HEK293 (cell line): Measurements from ENCODE around the gene SPATA31C2.

Source experiments
- CTCF ChIA-PET: fragments of 350-600 bp; formaldehyde crosslinking; extraction: SDS; loops from one replicate; lab custom pipeline; 2021; ENCODE audit warnings: antibody characterized with exemption; lab: Yijun Ruan, JAX
- POLR2A ChIA-PET: fragments of 300-600 bp; formaldehyde crosslinking; extraction: SDS; loops from one replicate; lab custom pipeline; 2020; ENCODE audit warnings: antibody characterized with exemption, inconsistent platforms; lab: Yijun Ruan, JAX
- H3K27ac ChIP-seq: fragments of 200-500 bp; sonication (Bioruptor generic); 2 replicates; pipeline ENCODE4 v1.5.1; 2014; ENCODE audit warnings: low read depth, low read length, control low read depth, inconsistent platforms; ENCODE audit errors: extremely low read depth
- H3K36me3 ChIP-seq, 2 experiments: fragments of 200-500 bp in 1 of 2; sonication (Bioruptor generic) in 1 of 2; 1 replicate in 1 of 2; 2 replicates in 1 of 2; pipeline ENCODE4 v1.5.1; 2014 to 2017; ENCODE audit warnings: inconsistent platforms in 2 of 2, low read length in 2 of 2; ENCODE audit not compliant: control insufficient read depth in 2 of 2, insufficient read depth in 1 of 2
- H3K4me1 ChIP-seq: fragments of 200-500 bp; sonication (Bioruptor generic); 2 replicates; pipeline ENCODE4 v1.5.1; 2014; ENCODE audit warnings: mild to moderate bottlenecking, low read length, inconsistent platforms; ENCODE audit not compliant: control insufficient read depth, insufficient read depth
- H3K4me3 ChIP-seq: 2 replicates; pipeline ENCODE4 v1.5.1; 2011; ENCODE audit warnings: low read depth, mild to moderate bottlenecking, control low read depth, low read length, moderate library complexity
- H3K9me3 ChIP-seq: fragments of 200-500 bp; sonication (Bioruptor generic); 2 replicates; pipeline ENCODE4 v1.5.1; 2014; ENCODE audit warnings: low read depth, low read length, inconsistent platforms; ENCODE audit not compliant: control insufficient read depth, insufficient read depth
- EGR2 ChIP-seq: fragments of 450-650 bp; formaldehyde crosslinking; IDR thresholded peaks from 2 replicates; pipeline ENCODE4 v1.5.1; 2016; ENCODE audit warnings: low read depth, missing biosample characterization, missing genetic modification characterization
- GFI1B ChIP-seq: fragments of 450-650 bp; formaldehyde crosslinking; IDR thresholded peaks from 2 replicates; pipeline ENCODE4 v1.5.1; 2016; ENCODE audit warnings: missing biosample characterization, missing genetic modification characterization
- ZBTB17 ChIP-seq: fragments of 450-650 bp; formaldehyde crosslinking; IDR thresholded peaks from 2 replicates; pipeline ENCODE4 v1.5.1; 2016; ENCODE audit warnings: missing biosample characterization, missing genetic modification characterization
- ZEB2 ChIP-seq: fragments of 450-650 bp; formaldehyde crosslinking; IDR thresholded peaks from 2 replicates; pipeline ENCODE4 v1.5.1; 2016; ENCODE audit warnings: missing biosample characterization, missing genetic modification characterization
- ZNF121 ChIP-seq: fragments of 450-650 bp; formaldehyde crosslinking; IDR thresholded peaks from 2 replicates; pipeline ENCODE4 v1.5.1; 2016; ENCODE audit warnings: missing biosample characterization, missing genetic modification characterization
- ZNF140 ChIP-seq: fragments of 450-650 bp; formaldehyde crosslinking; IDR thresholded peaks from 2 replicates; pipeline ENCODE4 v1.5.1; 2016; ENCODE audit warnings: missing biosample characterization, missing genetic modification characterization
- ZNF157 ChIP-seq: fragments of 450-650 bp; formaldehyde crosslinking; IDR thresholded peaks from 2 replicates; pipeline ENCODE4 v1.5.1; 2016; ENCODE audit warnings: missing biosample characterization, missing genetic modification characterization
- ZNF16 ChIP-seq: fragments of 450-650 bp; formaldehyde crosslinking; IDR thresholded peaks from 2 replicates; pipeline ENCODE4 v1.5.1; 2016; ENCODE audit warnings: low read depth, missing biosample characterization, missing genetic modification characterization
- ZNF23 ChIP-seq: fragments of 450-650 bp; formaldehyde crosslinking; IDR thresholded peaks from 2 replicates; pipeline ENCODE4 v1.5.1; 2016; ENCODE audit warnings: missing biosample characterization, missing genetic modification characterization, borderline replicate concordance
- ZNF311 ChIP-seq: fragments of 450-650 bp; formaldehyde crosslinking; IDR thresholded peaks from 2 replicates; pipeline ENCODE4 v1.5.1; 2017; ENCODE audit warnings: missing biosample characterization, missing genetic modification characterization, borderline replicate concordance
- ZNF391 ChIP-seq: fragments of 450-650 bp; formaldehyde crosslinking; IDR thresholded peaks from 2 replicates; pipeline ENCODE4 v1.5.1; 2016; ENCODE audit warnings: low read depth, missing biosample characterization, missing genetic modification characterization, borderline replicate concordance
- ZNF521 ChIP-seq: fragments of 450-650 bp; formaldehyde crosslinking; IDR thresholded peaks from 2 replicates; pipeline ENCODE4 v1.5.1; 2017; ENCODE audit warnings: missing biosample characterization, mild to moderate bottlenecking, missing genetic modification characterization
- ZNF549 ChIP-seq: fragments of 450-650 bp; IDR thresholded peaks from 2 replicates; pipeline ENCODE4 v1.5.1; 2018; ENCODE audit warnings: missing biosample characterization, missing genetic modification characterization, mild to moderate bottlenecking, inconsistent platforms, moderate library complexity
- ZNF585B ChIP-seq: fragments of 450-650 bp; formaldehyde crosslinking; IDR thresholded peaks from 2 replicates; pipeline ENCODE4 v1.5.1; 2016; ENCODE audit warnings: missing biosample characterization, missing genetic modification characterization
- ZNF654 ChIP-seq: fragments of 450-650 bp; formaldehyde crosslinking; IDR thresholded peaks from 2 replicates; pipeline ENCODE4 v1.5.1; 2016; ENCODE audit warnings: low read depth, missing biosample characterization, missing genetic modification characterization
- ZNF660 ChIP-seq: fragments of 450-650 bp; IDR thresholded peaks from 2 replicates; pipeline ENCODE4 v1.5.1; 2018; ENCODE audit warnings: missing biosample characterization, mild to moderate bottlenecking, missing genetic modification characterization
- ZNF664 ChIP-seq: fragments of 450-650 bp; formaldehyde crosslinking; IDR thresholded peaks from 2 replicates; pipeline ENCODE4 v1.5.1; 2016; ENCODE audit warnings: missing biosample characterization, missing genetic modification characterization
- ZNF677 ChIP-seq: fragments of 450-650 bp; IDR thresholded peaks from 2 replicates; pipeline ENCODE4 v1.5.0; 2018; ENCODE audit warnings: missing biosample characterization, mild to moderate bottlenecking, missing genetic modification characterization, moderate library complexity
- ZNF76 ChIP-seq: fragments of 450-650 bp; formaldehyde crosslinking; IDR thresholded peaks from 2 replicates; pipeline ENCODE4; 2016; ENCODE audit warnings: low read depth, missing biosample characterization, missing genetic modification characterization, borderline replicate concordance
- ZNF777 ChIP-seq: fragments of 450-650 bp; formaldehyde crosslinking; IDR thresholded peaks from 2 replicates; pipeline ENCODE4 v1.5.1; 2017; ENCODE audit warnings: missing biosample characterization, missing genetic modification characterization, borderline replicate concordance
- ZNF792 ChIP-seq: fragments of 450-650 bp; formaldehyde crosslinking; IDR thresholded peaks from 2 replicates; pipeline ENCODE4 v1.5.1; 2016; ENCODE audit warnings: missing biosample characterization, missing genetic modification characterization
- ZSCAN30 ChIP-seq: fragments of 450-650 bp; IDR thresholded peaks from 2 replicates; pipeline ENCODE4 v1.5.1; 2018; ENCODE audit warnings: missing biosample characterization, mild to moderate bottlenecking, missing genetic modification characterization, moderate library complexity
- TF ChIP-seq, protein P1 (sequence below): fragments of 450-650 bp; formaldehyde crosslinking; optimal IDR thresholded peaks from 2 replicates; pipeline ENCODE3; 2016; ENCODE audit warnings: missing biosample characterization, mild to moderate bottlenecking, missing genetic modification characterization
- TF ChIP-seq, protein P2 (sequence below): fragments of 450-650 bp; formaldehyde crosslinking; IDR thresholded peaks from 2 replicates; pipeline ENCODE4 v1.5.1; 2016; ENCODE audit warnings: missing biosample characterization, missing genetic modification characterization
- TF ChIP-seq, protein P3 (sequence below): fragments of 450-650 bp; formaldehyde crosslinking; IDR thresholded peaks from 2 replicates; pipeline ENCODE4 v1.5.1; 2016; ENCODE audit warnings: missing biosample characterization, missing genetic modification characterization, low read depth
- TF ChIP-seq, protein P4 (sequence below): fragments of 450-650 bp; formaldehyde crosslinking; IDR thresholded peaks from 2 replicates; pipeline ENCODE4 v1.5.1; 2016; ENCODE audit warnings: missing biosample characterization, missing genetic modification characterization
- TF ChIP-seq, protein P5 (sequence below): fragments of 450-650 bp; formaldehyde crosslinking; IDR thresholded peaks from 2 replicates; pipeline ENCODE4 v1.5.1; 2016; ENCODE audit warnings: missing biosample characterization, missing genetic modification characterization

SPATA31C2 gene

DNA sequence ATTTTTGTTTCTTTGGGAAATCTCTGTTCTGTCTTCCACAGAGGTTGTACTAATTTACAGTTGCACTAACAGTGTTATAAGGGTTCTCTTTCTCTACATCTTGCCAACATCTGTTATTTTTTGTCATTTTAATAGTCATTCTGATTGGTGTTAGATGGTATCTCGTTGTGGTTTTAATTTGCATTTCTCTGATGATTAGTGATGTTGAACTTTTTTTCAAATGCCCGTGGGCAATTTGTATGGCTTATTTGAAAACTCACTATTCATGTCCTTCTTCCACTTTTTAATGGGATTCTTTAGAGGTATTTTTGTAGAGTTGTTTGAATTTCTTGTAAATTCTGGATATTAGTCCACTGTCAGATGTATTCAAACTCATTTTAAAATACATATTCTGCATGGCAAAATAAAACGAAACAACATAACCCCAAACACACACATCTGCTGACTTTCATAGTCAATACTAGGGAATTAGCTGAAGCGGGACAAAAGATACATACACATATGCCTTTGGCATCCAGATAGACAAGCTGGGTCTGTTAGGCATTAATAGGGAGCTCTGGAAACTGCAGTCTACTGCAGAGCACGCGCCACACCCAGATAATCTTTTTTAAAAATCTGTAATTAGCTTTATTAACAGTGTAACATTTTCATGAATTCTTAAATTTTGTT lies 5.8 kb upstream of the SPATA31C2 start:
- Histone ChIP-seq H3K27ac (no peak overlapping the region), H3K36me3 (no peaks in the 10 kb centered on the region), H3K4me1 (no peaks in the 10 kb centered on the region)
- TF ChIP-seq, protein P1, sequence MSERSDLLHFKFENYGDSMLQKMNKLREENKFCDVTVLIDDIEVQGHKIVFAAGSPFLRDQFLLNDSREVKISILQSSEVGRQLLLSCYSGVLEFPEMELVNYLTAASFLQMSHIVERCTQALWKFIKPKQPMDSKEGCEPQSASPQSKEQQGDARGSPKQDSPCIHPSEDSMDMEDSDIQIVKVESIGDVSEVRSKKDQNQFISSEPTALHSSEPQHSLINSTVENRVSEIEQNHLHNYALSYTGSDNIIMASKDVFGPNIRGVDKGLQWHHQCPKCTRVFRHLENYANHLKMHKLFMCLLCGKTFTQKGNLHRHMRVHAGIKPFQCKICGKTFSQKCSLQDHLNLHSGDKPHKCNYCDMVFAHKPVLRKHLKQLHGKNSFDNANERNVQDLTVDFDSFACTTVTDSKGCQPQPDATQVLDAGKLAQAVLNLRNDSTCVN (tag by site-specific recombination), result no peak
- TF ChIP-seq ZNF157 (no peak), ZSCAN30 (no peak), GFI1B (tag by site-specific recombination) (no peak), EGR2 (no peak), ZNF23 (tag by site-specific recombination) (no peak), ZNF677 (no peak), ZNF660 (tag by site-specific recombination) (no peak), ZNF311 (tag by site-specific recombination) (no peak), ZNF777 (tag by site-specific recombination) (no peak), ZNF585B (tag by site-specific recombination) (no peak), ZNF792 (tag by site-specific recombination) (no peak), ZNF391 (tag by site-specific recombination) (no peak), ZBTB17 (no peak), ZNF140 (tag by site-specific recombination) (no peak), ZEB2 (tag by site-specific recombination) (no peak)
- TF ChIP-seq, protein P2, sequence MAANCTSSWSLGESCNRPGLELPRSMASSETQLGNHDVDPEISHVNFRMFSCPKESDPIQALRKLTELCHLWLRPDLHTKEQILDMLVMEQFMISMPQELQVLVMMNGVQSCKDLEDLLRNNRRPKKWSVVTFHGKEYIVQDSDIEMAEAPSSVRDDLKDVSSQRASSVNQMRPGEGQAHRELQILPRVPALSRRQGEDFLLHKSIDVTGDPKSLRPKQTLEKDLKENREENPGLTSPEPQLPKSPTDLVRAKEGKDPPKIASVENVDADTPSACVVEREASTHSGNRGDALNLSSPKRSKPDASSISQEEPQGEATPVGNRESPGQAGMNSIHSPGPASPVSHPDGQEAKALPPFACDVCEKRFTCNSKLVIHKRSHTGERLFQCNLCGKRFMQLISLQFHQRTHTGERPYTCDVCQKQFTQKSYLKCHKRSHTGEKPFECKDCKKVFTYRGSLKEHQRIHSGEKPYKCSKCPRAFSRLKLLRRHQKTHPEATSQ (tag by site-specific recombination), result no peak
- TF ChIP-seq, all 188 proteins: peak for 0
- Histone ChIP-seq H3K4me3 (no peak overlapping the region), H3K9me3 (no peaks in the 10 kb centered on the region)
- ChIA-PET CTCF (interaction anchor here (1.2 kb wide), 1 partner anchor 37 kb away, joined by 3 read pairs; no protein-coding TSS in a partner anchor), POLR2A (interaction anchor here (0.5 kb wide), 1 partner anchor 187 kb away, joined by 4 read pairs; no protein-coding TSS in a partner anchor)

DNA sequence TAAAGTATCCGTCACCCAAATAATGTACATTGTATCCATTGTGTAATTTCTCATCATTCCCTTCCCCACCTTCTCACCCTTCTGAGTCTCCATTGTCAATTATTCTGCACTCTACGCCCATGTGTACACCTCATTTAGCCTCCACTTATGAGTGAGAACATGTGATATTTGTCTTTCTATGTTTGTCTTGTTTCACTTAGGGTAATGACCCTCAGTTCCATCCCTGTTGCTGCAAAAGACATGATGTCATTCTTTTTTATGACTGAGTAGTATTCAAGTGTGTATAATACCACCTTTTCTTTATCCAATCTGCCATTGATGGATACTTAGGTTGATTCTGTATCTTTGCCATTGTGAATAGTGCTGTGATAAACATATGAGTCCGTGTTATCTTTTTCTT lies 4.9 kb upstream of the SPATA31C2 start:
- CTCF ChIA-PET, result no interaction called here
- Histone ChIP-seq H3K4me1 (no peaks in the 10 kb centered on the region), H3K4me3 (no peak overlapping the region), H3K27ac (no peak overlapping the region), H3K36me3 (no peaks in the 10 kb centered on the region), H3K9me3 (no peaks in the 10 kb centered on the region)
- POLR2A ChIA-PET, result no interaction called here
- TF ChIP-seq ZNF76 (tag by site-specific recombination) (no peak), ZNF654 (tag by site-specific recombination) (no peak), ZNF521 (tag by site-specific recombination) (no peak), ZNF549 (tag by site-specific recombination) (peak; percentile 37; the same call in 1 of the 2 replicates), ZNF121 (tag by site-specific recombination) (no peak), ZNF16 (tag by site-specific recombination) (no peak), ZNF664 (no peak)
- TF ChIP-seq, protein P3, sequence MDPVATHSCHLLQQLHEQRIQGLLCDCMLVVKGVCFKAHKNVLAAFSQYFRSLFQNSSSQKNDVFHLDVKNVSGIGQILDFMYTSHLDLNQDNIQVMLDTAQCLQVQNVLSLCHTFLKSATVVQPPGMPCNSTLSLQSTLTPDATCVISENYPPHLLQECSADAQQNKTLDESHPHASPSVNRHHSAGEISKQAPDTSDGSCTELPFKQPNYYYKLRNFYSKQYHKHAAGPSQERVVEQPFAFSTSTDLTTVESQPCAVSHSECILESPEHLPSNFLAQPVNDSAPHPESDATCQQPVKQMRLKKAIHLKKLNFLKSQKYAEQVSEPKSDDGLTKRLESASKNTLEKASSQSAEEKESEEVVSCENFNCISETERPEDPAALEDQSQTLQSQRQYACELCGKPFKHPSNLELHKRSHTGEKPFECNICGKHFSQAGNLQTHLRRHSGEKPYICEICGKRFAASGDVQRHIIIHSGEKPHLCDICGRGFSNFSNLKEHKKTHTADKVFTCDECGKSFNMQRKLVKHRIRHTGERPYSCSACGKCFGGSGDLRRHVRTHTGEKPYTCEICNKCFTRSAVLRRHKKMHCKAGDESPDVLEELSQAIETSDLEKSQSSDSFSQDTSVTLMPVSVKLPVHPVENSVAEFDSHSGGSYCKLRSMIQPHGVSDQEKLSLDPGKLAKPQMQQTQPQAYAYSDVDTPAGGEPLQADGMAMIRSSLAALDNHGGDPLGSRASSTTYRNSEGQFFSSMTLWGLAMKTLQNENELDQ (tag by site-specific recombination), result no peak
- TF ChIP-seq, protein P4, sequence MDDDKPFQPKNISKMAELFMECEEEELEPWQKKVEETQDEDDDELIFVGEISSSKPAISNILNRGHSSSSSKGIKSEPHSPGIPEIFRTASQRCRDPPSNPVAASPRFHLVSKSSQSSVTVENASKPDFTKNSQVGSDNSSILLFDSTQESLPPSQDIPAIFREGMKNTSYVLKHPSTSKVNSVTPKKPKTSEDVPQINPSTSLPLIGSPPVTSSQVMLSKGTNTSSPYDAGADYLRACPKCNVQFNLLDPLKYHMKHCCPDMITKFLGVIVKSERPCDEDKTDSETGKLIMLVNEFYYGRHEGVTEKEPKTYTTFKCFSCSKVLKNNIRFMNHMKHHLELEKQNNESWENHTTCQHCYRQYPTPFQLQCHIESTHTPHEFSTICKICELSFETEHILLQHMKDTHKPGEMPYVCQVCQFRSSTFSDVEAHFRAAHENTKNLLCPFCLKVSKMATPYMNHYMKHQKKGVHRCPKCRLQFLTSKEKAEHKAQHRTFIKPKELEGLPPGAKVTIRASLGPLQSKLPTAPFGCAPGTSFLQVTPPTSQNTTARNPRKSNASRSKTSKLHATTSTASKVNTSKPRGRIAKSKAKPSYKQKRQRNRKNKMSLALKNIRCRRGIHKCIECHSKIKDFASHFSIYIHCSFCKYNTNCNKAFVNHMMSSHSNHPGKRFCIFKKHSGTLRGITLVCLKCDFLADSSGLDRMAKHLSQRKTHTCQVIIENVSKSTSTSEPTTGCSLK, result no peak
- TF ChIP-seq, protein P5, sequence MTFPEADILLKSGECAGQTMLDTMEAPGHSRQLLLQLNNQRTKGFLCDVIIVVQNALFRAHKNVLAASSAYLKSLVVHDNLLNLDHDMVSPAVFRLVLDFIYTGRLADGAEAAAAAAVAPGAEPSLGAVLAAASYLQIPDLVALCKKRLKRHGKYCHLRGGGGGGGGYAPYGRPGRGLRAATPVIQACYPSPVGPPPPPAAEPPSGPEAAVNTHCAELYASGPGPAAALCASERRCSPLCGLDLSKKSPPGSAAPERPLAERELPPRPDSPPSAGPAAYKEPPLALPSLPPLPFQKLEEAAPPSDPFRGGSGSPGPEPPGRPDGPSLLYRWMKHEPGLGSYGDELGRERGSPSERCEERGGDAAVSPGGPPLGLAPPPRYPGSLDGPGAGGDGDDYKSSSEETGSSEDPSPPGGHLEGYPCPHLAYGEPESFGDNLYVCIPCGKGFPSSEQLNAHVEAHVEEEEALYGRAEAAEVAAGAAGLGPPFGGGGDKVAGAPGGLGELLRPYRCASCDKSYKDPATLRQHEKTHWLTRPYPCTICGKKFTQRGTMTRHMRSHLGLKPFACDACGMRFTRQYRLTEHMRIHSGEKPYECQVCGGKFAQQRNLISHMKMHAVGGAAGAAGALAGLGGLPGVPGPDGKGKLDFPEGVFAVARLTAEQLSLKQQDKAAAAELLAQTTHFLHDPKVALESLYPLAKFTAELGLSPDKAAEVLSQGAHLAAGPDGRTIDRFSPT (tag by site-specific recombination), result no peak
